GM19025 (cell line): ENCODE data around the gene KCNE3.
A peak's percentile ranks its signal among the peaks of the same experiment; 100 is the strongest.

Experiments
- ATAC-seq: cut with Tn5 transposase; IDR thresholded peaks from one replicate; pipeline ENCODE4 v1.9.1; 2021; ENCODE audit warnings: mild to moderate bottlenecking, low read depth, moderate library complexity; ENCODE audit not compliant: unreplicated experiment

Gene KCNE3

GRCh38 chr11:74466916-74467885 lies at the start of gene KCNE3:
Gene KCNE3 (minus strand): TSS chr11:74467549. CDS start chr11:74457563, 9,986 bp downstream.
- ATAC-seq = no peak

- no peak for ATAC-seq
These were observed 40.2 kb upstream of the KCNE3 start for GRCh38 chr11:74507582-74507981.

- no peak for ATAC-seq
These were observed 39.5 kb upstream of the KCNE3 start for GRCh38 chr11:74506823-74507222.

GRCh38 chr11:74505911-74506310 lies 38.6 kb upstream of the KCNE3 start:
- no peak for ATAC-seq

- no peak for ATAC-seq
These were observed 36.8 kb upstream of the KCNE3 start for GRCh38 chr11:74504100-74504691.

GRCh38 chr11:74494916-74495315 lies 27.6 kb upstream of the KCNE3 start:
- no peak for ATAC-seq

- ATAC-seq = no peak
These were observed 26.7 kb upstream of the KCNE3 start for GRCh38 chr11:74493791-74494630.

GRCh38 chr11:74492974-74493790 lies 25.8 kb upstream of the KCNE3 start, which contains the start of gene LIPT2:
Gene LIPT2 (minus strand): TSS chr11:74493724. CDS start chr11:74493703, 21 bp downstream.
- peak; percentile 95 for ATAC-seq

- no peak for ATAC-seq
These were observed 24.7 kb upstream of the KCNE3 start for GRCh38 chr11:74492084-74492483.

GRCh38 chr11:74490941-74491340 lies 23.6 kb upstream of the KCNE3 start:
- no peak for ATAC-seq

- no peak for ATAC-seq
These were observed 20.5 kb upstream of the KCNE3 start for GRCh38 chr11:74487875-74488274.

- no peak for ATAC-seq
These were observed 18.5 kb upstream of the KCNE3 start for GRCh38 chr11:74485868-74486267.

- no peak for ATAC-seq
These were observed 13.5 kb upstream of the KCNE3 start for GRCh38 chr11:74480688-74481417.

GRCh38 chr11:74479732-74480123 lies 12.4 kb upstream of the KCNE3 start:
- no peak for ATAC-seq

- no peak for ATAC-seq
These were observed 11.8 kb upstream of the KCNE3 start for GRCh38 chr11:74478877-74479731.

- ATAC-seq = no peak
These were observed 9.2 kb upstream of the KCNE3 start for GRCh38 chr11:74476536-74476935.

GRCh38 chr11:74474316-74474715 lies 7.0 kb upstream of the KCNE3 start:
- no peak for ATAC-seq

GRCh38 chr11:74473382-74474173 lies 6.2 kb upstream of the KCNE3 start:
- ATAC-seq = no peak
